ENCODE results near the gene PARD3B. TPM values are rescaled to one million over a fixed set of nuclear protein-coding genes. Genes with fewer than 3 reads are reported as not detected.

The PARD3B gene
- total RNA-seq, 4 donors from 2014 or later: 27.8 to 39.3 (median 33.7) TPM

DNA sequence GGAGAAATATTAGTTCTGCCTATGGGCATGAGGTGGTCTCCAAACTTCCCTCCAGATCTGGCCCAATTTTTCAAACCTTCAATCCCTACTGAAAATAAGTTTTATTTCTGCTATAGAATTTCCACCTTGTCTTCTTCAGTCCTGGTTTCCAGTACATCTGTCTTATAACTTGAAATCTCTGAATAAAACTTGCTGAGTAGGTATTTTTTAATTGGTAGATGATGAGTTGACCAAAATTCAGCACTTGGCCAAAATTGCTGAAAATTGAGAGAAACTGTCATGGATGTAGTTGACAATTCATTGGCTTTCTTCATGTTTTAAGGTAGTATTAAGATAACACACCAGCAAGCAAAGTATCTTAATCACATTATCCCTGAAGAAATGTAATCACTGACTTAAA is 206.2 kb downstream of the PARD3B start:
- DNase-seq (ENCODE audit: low spot score): no peak
- TF ChIP-seq, protein P1, sequence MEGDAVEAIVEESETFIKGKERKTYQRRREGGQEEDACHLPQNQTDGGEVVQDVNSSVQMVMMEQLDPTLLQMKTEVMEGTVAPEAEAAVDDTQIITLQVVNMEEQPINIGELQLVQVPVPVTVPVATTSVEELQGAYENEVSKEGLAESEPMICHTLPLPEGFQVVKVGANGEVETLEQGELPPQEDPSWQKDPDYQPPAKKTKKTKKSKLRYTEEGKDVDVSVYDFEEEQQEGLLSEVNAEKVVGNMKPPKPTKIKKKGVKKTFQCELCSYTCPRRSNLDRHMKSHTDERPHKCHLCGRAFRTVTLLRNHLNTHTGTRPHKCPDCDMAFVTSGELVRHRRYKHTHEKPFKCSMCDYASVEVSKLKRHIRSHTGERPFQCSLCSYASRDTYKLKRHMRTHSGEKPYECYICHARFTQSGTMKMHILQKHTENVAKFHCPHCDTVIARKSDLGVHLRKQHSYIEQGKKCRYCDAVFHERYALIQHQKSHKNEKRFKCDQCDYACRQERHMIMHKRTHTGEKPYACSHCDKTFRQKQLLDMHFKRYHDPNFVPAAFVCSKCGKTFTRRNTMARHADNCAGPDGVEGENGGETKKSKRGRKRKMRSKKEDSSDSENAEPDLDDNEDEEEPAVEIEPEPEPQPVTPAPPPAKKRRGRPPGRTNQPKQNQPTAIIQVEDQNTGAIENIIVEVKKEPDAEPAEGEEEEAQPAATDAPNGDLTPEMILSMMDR (IDR thresholded peaks at IDR 0.05): no peak
- no peak for ATAC-seq (ENCODE audit: low FRiP score)

DNA sequence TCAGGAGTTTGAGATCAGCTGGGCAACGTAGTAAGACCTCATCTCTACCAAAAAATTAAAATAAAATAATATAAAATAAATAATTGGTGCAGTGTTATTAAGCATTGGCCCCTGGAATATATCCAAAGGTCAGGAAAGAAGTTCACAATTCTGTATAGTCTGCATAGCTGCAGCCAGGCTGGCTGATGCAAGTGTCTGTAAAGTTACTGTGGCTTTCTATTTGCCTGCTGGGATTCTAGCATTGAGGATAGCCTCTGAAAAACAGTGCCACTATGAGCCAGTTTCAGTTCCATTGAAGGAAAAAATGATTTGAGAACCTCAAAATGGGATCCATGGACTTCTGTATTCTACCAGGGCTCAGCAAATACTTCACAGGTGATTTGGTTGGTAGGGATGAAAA is 208.6 kb downstream of the PARD3B start:
- no peak for DNase-seq (ENCODE audit: low spot score)
- ATAC-seq (ENCODE audit: low FRiP score): no peak
- TF ChIP-seq, protein P1 (IDR thresholded peaks at IDR 0.05): no peak

DNA sequence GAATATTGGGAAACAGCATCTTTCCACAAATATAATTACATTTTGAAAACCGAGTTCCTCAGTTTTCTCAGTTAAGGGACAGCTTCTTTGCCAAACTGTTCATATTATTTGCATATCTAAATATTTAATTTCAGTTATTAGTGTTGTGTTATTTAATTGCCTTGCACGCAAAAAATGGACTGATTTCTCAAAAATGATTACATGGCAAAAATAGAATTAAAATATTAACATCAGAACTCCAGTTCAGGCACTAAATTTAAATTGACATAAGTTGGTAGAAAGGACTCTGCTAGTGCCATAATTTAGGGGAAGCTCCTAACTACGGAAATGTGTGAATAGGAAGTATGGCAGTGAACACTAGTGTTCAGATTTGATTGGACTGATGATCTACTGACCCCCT is 209.6 kb downstream of the PARD3B start:
- TF ChIP-seq, protein P1 (IDR thresholded peaks at IDR 0.05): no peak
- ATAC-seq (ENCODE audit: low FRiP score): no peak
- no peak for DNase-seq (ENCODE audit: low spot score)

DNA sequence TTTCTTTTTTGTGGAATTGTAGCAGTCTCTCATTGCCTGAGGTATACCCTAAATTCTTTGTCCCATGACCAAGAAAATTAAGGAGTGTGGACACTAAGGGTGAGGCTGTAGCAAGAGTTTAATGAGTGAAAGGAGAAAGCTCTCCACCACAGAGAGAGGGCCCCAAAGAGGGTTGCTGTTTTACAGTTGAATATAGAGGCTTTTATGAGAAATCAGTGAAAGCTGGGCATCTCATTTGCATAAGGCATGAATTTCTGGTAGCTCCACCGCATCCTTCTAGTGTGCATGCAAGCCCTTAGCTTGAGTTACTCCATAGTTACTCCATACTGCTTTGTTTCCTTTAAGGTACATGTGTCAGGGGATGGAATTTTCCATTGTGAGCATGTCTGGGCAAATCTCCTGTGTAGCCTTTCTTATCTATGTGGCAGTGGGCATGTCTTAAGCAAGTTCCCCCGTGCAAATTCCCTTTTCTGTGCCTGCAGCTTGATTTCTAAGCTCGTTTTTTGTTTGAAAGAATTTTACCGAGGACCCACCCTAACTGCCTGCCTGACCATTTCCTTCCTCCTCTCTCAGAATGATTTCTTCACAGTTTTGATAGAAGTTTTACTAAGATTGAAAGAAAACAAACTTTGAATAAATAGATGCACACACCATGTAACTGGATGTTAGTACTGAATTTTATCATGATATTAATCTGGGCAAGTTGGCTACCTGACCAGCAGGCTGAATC is 218.9 kb downstream of the PARD3B start:
- DNase-seq (ENCODE audit: low spot score) (no peak), ATAC-seq (ENCODE audit: low FRiP score) (no peak)
- TF ChIP-seq, protein P1 (IDR thresholded peaks at IDR 0.05): no peak

DNA sequence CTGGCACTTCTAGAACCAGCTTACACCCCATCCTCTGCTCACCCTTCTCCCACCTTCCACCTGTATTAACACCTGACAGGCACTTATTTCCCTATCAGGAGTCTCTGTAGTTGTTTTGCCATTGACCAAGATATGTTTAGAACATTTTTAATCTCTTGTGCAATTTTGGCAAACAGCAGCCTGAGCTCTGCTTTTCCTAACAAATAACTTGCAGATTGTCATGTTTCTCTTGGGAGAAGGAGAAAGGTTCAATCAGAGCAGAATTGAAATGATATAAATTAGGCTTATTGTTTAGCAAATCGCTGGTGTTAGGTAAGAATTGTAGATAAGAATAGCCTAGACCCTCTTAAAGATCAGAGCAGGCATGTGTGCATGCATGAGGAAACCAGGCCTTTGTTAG is 225.5 kb downstream of the PARD3B start:
- DNase-seq (ENCODE audit: low spot score) (no peak), ATAC-seq (ENCODE audit: low FRiP score) (no peak)
- TF ChIP-seq, protein P1 (IDR thresholded peaks at IDR 0.05): no peak

DNA sequence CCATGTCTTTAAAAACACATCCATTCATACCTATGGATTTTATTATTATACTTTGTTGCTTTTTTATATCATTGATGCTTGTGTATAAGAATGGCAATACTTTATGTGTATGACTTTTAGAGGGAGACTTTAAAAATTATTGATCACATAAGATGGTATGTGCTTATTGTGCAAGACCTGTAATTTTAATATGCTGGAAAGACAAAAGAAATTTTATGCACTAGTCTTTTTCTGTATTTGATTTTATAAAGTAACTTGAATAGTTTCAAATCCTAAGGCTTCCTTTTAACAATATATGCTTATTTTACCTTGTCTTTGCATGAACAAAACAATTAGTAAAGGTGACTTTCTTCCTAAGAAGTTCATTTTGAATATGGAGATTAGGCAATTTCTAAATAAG is 226.4 kb downstream of the PARD3B start:
- DNase-seq (ENCODE audit: low spot score) (no peak), ATAC-seq (ENCODE audit: low FRiP score) (no peak)
- TF ChIP-seq, protein P1 (IDR thresholded peaks at IDR 0.05): no peak

DNA sequence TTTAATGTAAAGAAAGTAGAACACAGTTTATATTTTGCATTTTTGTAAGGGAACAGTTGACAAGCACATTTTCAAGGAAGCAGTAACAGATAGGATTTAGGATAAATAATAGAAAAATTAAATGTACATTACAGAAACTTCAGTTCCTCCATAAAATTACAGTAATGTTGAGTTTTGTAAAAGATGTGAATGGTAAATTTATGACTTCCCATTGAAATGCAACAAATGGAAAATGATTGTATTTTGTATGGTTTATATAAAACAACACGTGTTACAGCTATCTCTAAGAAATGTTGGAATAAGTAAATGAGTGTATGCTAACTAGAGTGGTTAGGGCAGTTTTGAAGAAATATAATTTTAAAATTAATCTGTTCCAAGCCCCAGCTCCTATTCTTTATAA is 227.3 kb downstream of the PARD3B start:
- ATAC-seq (ENCODE audit: low FRiP score) (no peak), DNase-seq (ENCODE audit: low spot score) (no peak)
- TF ChIP-seq, protein P1 (IDR thresholded peaks at IDR 0.05): no peak

Data from omental fat pad (tissue), 4 donors.